CD4-positive, alpha-beta T cell treated with Interleukin-10 for 1 hour (primary cell): ENCODE results near the gene SMIM10L2A.
A peak's percentile ranks its signal among the peaks of the same experiment; 100 is the strongest.
"Not testable (repeated sequence)": the region's sequence is repeated elsewhere in the genome, so short reads cannot be mapped to it uniquely, and the experiment has no call there.

Source experiments
- DNase-seq: peaks from one replicate; pipeline ENCODE4 v3.0.0-alpha.2; 2020

SMIM10L2A gene

GRCh38 chrX:135461756-135462155, 40.0 kb downstream of the SMIM10L2A start:
- DNase-seq = not testable (repeated sequence)

GRCh38 chrX:135463937-135464336, 42.2 kb downstream of the SMIM10L2A start:
- DNase-seq = peak; percentile 7

DNA sequence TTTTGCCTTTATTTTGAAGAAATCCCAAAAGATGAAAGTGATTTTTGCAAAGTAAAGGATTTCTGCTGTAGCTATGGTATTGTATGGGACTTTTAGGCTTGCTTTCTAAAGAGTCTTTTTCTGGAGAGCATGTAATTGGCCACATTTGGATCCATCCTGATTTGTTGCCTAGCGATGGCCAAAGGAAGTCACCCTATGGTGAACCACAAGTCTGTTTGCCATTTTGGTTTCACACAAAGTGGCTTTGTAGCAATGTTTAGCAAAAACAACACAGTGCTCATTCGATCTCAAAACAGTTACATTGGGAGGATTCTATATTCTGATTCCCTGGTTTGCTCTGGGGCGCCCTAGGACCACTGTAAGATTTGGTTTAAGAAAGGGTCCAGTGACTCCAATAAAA, 54.6 kb downstream of the SMIM10L2A start:
- DNase-seq = no peak

- DNase-seq = peak; percentile 53
Measured at GRCh38 chrX:135477576-135477975, 55.8 kb downstream of the SMIM10L2A start.
